Left colon (tissue), 2 donors: ENCODE results near the gene DPYD. TPM values are rescaled to one million over a fixed set of nuclear protein-coding genes. Genes with fewer than 3 reads are reported as not detected.

Experiments used
- ATAC-seq: fragments of 200-7000 bp; cut with Tn5 transposase; one replicate; pipeline ENCODE4 v1.9.1; 2020; ENCODE audit warnings: mild to moderate bottlenecking, moderate library complexity
- DNase-seq, 2 donors: peaks; one replicate each; pipeline ENCODE4 v3.0.0-alpha.2; 2020
- intact Hi-C, 2 donors: fragments of 100-400 bp; cut with DNase I in 1 of 2; cut with micrococcal nuclease in 1 of 2; formaldehyde crosslinking; loops; one replicate each; pipeline versions ENCODE4 v1.11.2 to v1.14.0; 2022; cut with DNase I, micrococcal nuclease
- total RNA-seq, 2 donors: library from RNA; stranded (reverse); fragmentation: NEBNext Ultra II Directional; extraction: Animal tissue kit (Norgen Biotek cat#: 25700); gene quantifications; one replicate each; pipeline ENCODE4 v1.2.1, GENCODE V29; 2021
- donor health status: DM: no; HTN: no; CAD: no.
- donor health status: DM: yes; HTN: yes; CAD: no.

Gene DPYD
- total RNA-seq, 2 donors from 2014 or later, result 10.6 to 12.9 TPM

- ATAC-seq (no peak), DNase-seq (no peak)
- intact Hi-C loops, result no loop called here
Observed at GRCh38 chr1:97593192-97593591, 327.6 kb downstream of the DPYD start.

DNA sequence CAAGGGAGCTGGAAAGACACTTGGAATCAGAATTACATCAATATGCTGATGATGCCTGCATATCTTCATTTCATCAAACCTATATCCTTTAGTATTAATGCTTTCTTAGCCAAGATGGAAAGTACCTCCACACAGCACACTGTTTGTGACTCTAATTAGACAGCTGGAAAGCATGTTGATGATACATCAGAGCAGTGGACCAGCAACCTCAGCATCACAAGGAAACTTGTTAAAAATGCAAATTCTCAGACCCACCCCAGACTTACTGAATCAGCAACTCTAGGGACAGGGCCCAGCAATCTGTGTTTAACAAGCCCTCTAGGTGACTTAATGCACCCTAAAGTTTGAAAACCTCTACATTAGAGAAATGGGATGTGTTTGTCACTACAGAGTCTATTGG lies 332.1 kb downstream of the DPYD start:
- ATAC-seq (no peak), DNase-seq (no peak)
- intact Hi-C loops, result no loop called here

DNA sequence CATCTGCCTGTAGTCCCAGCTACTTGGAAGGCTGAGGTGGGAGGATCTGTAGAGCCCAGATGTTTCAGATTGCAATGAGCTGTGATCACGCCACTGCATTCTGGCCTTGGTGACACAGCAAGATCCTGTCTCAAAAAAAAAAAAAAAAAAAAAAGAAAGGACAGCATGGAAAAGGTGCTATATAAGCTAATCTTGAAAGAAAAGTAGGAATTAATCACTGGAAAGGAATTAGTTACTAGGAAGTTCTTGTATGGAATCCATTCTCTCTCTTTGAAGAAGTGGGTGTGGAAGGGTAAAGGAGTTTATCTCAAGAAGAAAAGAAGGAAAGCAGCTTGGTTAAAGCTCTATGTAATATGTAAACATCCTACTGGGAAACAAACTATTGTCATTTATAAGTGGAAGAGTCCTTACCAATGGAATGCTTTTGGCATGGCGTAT lies 339.2 kb downstream of the DPYD start:
- DNase-seq (no peak), ATAC-seq (no peak)
- intact Hi-C loops, result no loop called here

DNA sequence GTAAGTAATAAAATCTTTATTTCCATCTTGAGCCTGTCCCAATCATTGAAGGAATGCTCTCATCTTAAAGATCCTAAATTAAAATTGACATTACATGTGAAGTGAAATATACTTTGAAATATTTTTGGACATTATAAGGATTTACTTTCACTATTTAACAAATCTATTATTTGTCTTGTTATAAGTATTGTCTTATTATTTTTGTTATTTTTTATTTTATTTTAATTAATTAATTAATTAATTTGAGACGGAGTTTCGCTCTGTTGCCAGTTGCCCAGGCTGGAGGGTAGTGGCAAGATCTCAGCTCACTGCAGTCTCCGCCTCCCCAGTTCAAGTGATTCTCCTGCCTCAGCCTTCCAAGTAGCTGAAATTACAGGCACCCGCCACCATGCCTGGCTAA lies 343.2 kb downstream of the DPYD start:
- no peak for DNase-seq
- intact Hi-C loops, result no loop called here
- no peak for ATAC-seq

- intact Hi-C loops, result no loop called here
- ATAC-seq, result no peak
Observed at GRCh38 chr1:97573553-97573952, 347.3 kb downstream of the DPYD start.

GRCh38 chr1:97572561-97572960 lies 348.3 kb downstream of the DPYD start:
- DNase-seq (no peak), ATAC-seq (no peak)

More at GRCh38 chr1:97573553-97573952, 347.3 kb downstream of the DPYD start:
- no peak for DNase-seq

GRCh38 chr1:97571760-97572159 lies 349.1 kb downstream of the DPYD start:
- intact Hi-C loops, result no loop called here
- ATAC-seq (no peak), DNase-seq (no peak)

More at GRCh38 chr1:97572561-97572960, 348.3 kb downstream of the DPYD start:
- intact Hi-C loops, result no loop called here

GRCh38 chr1:97570691-97571090 lies 350.1 kb downstream of the DPYD start:
- no peak for ATAC-seq
- no peak for DNase-seq
- intact Hi-C loops, result no loop called here

GRCh38 chr1:97567000-97567749 lies 353.7 kb downstream of the DPYD start:
- ATAC-seq (no peak), DNase-seq (no peak)
- intact Hi-C loops, result no loop called here

DNA sequence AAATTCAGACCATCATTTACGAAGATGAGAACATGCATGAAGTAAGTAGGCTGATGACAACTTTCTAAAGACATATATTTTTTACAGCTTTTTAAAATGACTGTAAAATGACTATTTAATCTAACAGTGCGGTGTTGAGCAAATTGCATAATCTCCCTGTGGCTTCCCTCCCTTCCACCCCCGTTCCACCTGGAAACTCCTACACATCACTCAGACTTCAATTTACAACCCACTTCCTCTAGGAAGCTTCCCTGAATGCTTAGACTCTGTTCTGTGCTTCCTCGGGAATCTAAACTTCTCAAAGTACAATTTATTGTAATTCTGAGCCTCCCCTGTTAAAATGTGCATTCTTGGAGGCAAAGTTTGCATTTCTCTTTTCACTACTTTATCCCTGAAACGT lies 354.9 kb downstream of the DPYD start:
- intact Hi-C loops, result no loop called here
- DNase-seq (no peak), ATAC-seq (no peak)

DNA sequence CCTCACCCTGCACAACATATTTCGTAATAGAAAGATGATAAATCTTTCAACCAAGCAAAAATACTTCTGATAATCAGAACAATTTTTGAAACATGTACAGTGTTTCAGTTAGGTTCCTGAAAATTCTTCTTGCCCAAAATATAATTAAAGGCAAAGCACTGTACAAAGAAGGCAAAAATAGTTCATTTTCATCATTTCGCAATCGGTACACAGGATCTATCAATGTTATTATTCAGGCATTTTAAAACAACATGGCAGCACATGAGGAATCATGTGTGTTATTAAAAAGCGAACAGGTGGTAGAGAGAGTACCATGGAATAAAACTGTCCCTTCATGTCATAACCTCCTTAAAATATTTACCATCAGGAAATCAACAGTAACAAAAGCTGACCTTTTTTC lies 356.9 kb downstream of the DPYD start:
- intact Hi-C loops, result no loop called here
- DNase-seq (no peak), ATAC-seq (no peak)

GRCh38 chr1:97562081-97562480 lies 358.8 kb downstream of the DPYD start:
- DNase-seq (no peak), ATAC-seq (no peak)
- intact Hi-C loops, result no loop called here

DNA sequence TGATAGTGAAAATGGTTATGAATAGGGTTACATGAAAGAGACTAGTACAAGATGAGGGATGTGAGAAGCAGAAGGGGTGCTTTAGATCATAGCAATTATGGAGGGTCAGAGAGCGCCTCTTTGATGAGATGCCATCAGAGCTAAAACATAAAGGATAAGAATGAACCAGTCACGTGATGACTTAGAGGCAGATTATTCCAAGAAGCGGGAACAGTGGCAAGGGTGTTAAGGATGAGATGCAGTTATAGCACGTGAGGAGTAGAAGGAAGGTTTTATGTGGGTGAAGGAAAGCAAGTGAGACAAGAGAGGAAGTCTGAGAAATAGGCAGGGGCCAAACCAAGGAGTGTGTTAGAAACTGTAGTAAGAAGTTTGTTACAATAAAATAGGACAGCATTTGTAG lies 360.1 kb downstream of the DPYD start:
- DNase-seq (no peak), ATAC-seq (no peak)
- intact Hi-C loops, result no loop called here

- ATAC-seq, result no peak
- intact Hi-C loops, result no loop called here
- DNase-seq, result no peak
Observed at GRCh38 chr1:97553971-97554370, 366.9 kb downstream of the DPYD start.

DNA sequence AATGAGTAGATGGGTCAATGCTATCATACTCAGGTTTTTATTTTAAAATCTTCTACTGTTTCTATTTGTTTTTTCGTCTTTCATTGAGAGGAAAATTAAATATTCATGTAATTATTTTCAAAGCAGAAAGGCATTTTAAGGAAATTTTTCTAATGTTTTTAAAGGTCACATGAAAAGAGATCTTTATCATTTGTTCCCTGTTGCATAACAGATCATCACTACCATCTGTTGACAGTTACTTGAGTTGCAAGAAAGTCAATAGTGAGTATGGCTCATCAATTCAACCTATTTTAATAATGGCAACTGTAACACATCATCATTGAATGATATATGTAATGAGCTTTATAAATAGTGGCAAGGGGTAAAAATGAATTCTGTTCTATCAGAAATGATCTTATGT lies 369.7 kb downstream of the DPYD start:
- DNase-seq (no peak), ATAC-seq (no peak)
- intact Hi-C loops, result no loop called here

DNA sequence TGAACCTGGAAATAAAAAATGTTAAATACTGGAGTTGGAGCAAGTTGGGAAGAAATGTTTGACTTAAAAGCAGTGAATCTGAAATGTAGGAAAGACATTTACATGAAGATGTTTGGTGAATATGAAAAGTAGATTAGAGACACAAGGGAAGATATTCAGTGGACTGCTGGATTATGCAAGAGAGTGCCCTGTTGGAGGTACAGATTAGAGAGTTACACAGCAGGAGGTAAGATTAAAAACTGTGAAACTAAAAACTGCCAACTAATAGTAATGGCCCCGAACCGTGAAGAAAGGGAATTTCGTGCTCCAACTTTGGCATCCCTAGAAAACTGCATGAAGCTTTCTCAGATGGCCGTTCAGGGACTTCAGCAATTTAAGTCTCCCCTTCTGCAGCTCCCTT lies 375.4 kb downstream of the DPYD start:
- intact Hi-C loops, result no loop called here
- DNase-seq, result no peak
- ATAC-seq, result no peak

GRCh38 chr1:97540346-97540888 lies 380.4 kb downstream of the DPYD start:
- no peak for DNase-seq
- intact Hi-C loops, result no loop called here
- ATAC-seq, result no peak

GRCh38 chr1:97538113-97538512 lies 382.7 kb downstream of the DPYD start:
- intact Hi-C loops, result no loop called here
- ATAC-seq, result no peak
- DNase-seq, result no peak

DNA sequence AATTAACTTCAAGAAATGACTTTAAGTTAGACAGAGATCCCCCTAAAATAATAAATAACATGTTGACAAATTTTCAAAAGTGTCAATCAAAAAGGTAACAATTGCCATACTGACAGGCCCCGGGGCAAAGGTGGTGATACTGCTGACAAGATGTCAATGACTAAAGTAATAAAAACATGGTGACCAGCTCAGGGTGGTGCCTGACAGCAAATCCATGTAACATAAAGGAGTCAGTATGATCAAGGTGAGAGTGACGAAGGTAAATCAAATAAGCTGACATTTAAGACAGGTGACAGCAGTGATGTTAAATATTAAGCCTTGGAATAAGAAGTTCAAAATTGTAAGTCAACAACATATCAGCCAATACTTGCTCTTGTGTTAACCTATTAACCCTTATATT lies 387.5 kb downstream of the DPYD start:
- DNase-seq, result no peak

DNA sequence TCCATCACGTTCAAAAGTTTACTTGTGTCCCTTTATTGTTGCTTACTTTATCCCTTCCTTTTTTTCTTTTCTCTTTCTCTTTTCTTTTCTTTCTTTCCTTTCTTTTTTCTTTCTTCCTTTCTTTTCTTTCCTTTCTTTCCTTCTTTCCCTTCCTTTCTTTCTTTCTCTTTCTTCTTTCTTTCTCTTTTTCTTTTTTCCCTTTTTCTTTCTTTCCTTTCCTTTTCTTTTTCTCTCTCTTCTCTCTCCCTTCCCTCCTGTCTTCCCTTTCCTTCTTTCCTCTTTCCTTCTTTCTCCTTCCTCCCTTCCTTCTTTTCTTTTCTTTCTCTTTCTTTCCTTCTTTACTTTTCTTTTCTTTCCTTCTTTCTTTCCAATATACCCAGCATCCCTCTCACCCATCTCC lies 391.2 kb downstream of the DPYD start:
- no peak for ATAC-seq
- intact Hi-C loops, result no loop called here
- DNase-seq, result no peak

More for the DNA sequence above, 387.5 kb downstream of the DPYD start:
- intact Hi-C loops, result no loop called here
- ATAC-seq, result no peak

- DNase-seq (no peak), ATAC-seq (no peak)
- intact Hi-C loops, result no loop called here
Observed at GRCh38 chr1:97524211-97524610, 396.6 kb downstream of the DPYD start.
